RWPE1 (cell line): ENCODE measurements around the gene RNF123.

ENCODE experiments used
- CTCF ChIA-PET: fragments of 350-600 bp; sonication (Branson Sonifier 250); formaldehyde crosslinking; extraction: SDS; loops from one replicate; lab custom pipeline; 2021; lab: Yijun Ruan, JAX
- POLR2A ChIA-PET: fragments of 400-600 bp; formaldehyde crosslinking; extraction: SDS; loops from one replicate; lab custom pipeline; 2020; ENCODE audit warnings: antibody characterized with exemption; ENCODE audit not compliant: low non-redundant PET; lab: Yijun Ruan, JAX
- DNase-seq: peaks from one replicate; pipeline ENCODE4 v3.0.0; 2012; ENCODE audit warnings: low spot score
- H3K27ac ChIP-seq: fragments of 450-650 bp; 2 replicates; pipeline ENCODE4 v1.5.1; 2017
- CTCF ChIP-seq: fragments of 450-650 bp; conservative IDR thresholded peaks from 2 replicates; pipeline ENCODE4 v1.5.1; 2017; ENCODE audit warnings: low read depth, mild to moderate bottlenecking

The RNF123 gene

GRCh38 chr3:49716169-49716568, 26.8 kb downstream of the RNF123 start:
- CTCF ChIA-PET, result interaction anchor here (0.6 kb wide), 1 partner anchor 29 kb away, joined by 3 read pairs; no protein-coding TSS in a partner anchor
- POLR2A ChIA-PET, result no interaction called here

GRCh38 chr3:49716691-49717210, 27.4 kb downstream of the RNF123 start:
- ChIA-PET CTCF (interaction anchor here (0.6 kb wide), 1 partner anchor 30 kb away, joined by 3 read pairs; no protein-coding TSS in a partner anchor), POLR2A (no interaction called here)
- DNase-seq, result no peak
- H3K27ac ChIP-seq, result 0 out of 2 replicates have a peak overlapping the region, but pooled peaks have one; percentile 0
- no peak for TF ChIP-seq CTCF

More at GRCh38 chr3:49716169-49716568, 26.8 kb downstream of the RNF123 start:
- no peak overlapping the region for H3K27ac ChIP-seq
- DNase-seq, result no peak
- TF ChIP-seq CTCF, result no peak

GRCh38 chr3:49717211-49717958, 28.0 kb downstream of the RNF123 start:
- TF ChIP-seq CTCF, result no peak
- POLR2A ChIA-PET, result no interaction called here
- no peak for DNase-seq
- H3K27ac ChIP-seq, result 0 out of 2 replicates have a peak overlapping the region, but pooled peaks have one; percentile 0
- CTCF ChIA-PET, result no interaction called here

- no peak for TF ChIP-seq CTCF
- CTCF ChIA-PET, result interaction anchor here (0.6 kb wide), 1 partner anchor 344 kb away, joined by 4 read pairs; no protein-coding TSS in a partner anchor
- peak overlapping the region; percentile 72; the same call in 1 of the 2 replicates for H3K27ac ChIP-seq
- no peak for DNase-seq
- POLR2A ChIA-PET, result no interaction called here
These were observed 28.9 kb downstream of the RNF123 start for GRCh38 chr3:49717959-49718857.

- DNase-seq, result no peak
- CTCF ChIA-PET, result interaction anchor here (1.6 kb wide), 1 partner anchor 179 kb away, joined by 7 read pairs; no protein-coding TSS in a partner anchor
- no peak for TF ChIP-seq CTCF
- POLR2A ChIA-PET, result no interaction called here
- peak overlapping the region; percentile 72 for H3K27ac ChIP-seq
These were observed 29.5 kb downstream of the RNF123 start for GRCh38 chr3:49718858-49719213.
